GM18873 (cell line): Measurements from ENCODE around the gene ACTG1.

Source experiments
- ATAC-seq: cut with Tn5 transposase; IDR thresholded peaks from one replicate; pipeline ENCODE4 v1.9.1; 2021; ENCODE audit warnings: mild to moderate bottlenecking, moderate library complexity, moderate number of reproducible peaks; ENCODE audit not compliant: unreplicated experiment, low FRiP score

Gene ACTG1

GRCh38 chr17:81468111-81468769 lies 44.4 kb downstream of the ACTG1 start:
- ATAC-seq, result no peak

- no peak for ATAC-seq
These were observed 45.8 kb downstream of the ACTG1 start for GRCh38 chr17:81466564-81467472.

- ATAC-seq, result no peak
These were observed 46.7 kb downstream of the ACTG1 start for GRCh38 chr17:81465910-81466309.

- no peak for ATAC-seq
These were observed 48.0 kb downstream of the ACTG1 start for GRCh38 chr17:81464586-81464985.

- ATAC-seq, result no peak
These were observed 49.1 kb downstream of the ACTG1 start for GRCh38 chr17:81463506-81463905.

GRCh38 chr17:81462506-81463125 lies 50.0 kb downstream of the ACTG1 start:
- ATAC-seq, result no peak

- no peak for ATAC-seq
These were observed 50.7 kb downstream of the ACTG1 start for GRCh38 chr17:81461607-81462500.

GRCh38 chr17:81460856-81461460 lies 51.6 kb downstream of the ACTG1 start:
- ATAC-seq, result no peak
